AG04450 (cell line): ENCODE results near the gene N4BP2L2. TPM values are rescaled to one million over a fixed set of nuclear protein-coding genes. Genes with fewer than 3 reads are reported as not detected.
A peak's percentile ranks its signal among the peaks of the same experiment; 100 is the strongest.

Experiments used
- CTCF ChIA-PET: fragments of 300-600, 350-600 bp; formaldehyde crosslinking; extraction: SDS; loops from one replicate; lab custom pipeline; 2022; ENCODE audit warnings: antibody characterized with exemption, inconsistent platforms; lab: Charles Lee
- POLR2A ChIA-PET: fragments of 350-600 bp; formaldehyde crosslinking; extraction: SDS; loops from one replicate; lab custom pipeline; 2021; ENCODE audit warnings: antibody characterized with exemption, inconsistent platforms; lab: Yijun Ruan, JAX
- DNase-seq: peaks from one replicate; pipeline ENCODE4 v3.0.0-alpha.2; 2011; ENCODE audit warnings: low read depth, low spot score
- H3K27ac ChIP-seq: one replicate; pipeline ENCODE4 v1.5.1; 2012; ENCODE audit warnings: low read depth, low read length, control low read depth
- H3K27me3 ChIP-seq: one replicate; pipeline ENCODE4 v1.6.0; 2012; ENCODE audit warnings: low read length; ENCODE audit not compliant: control insufficient read depth, insufficient read depth
- H3K4me3 ChIP-seq: 2 replicates; pipeline ENCODE4 v1.5.1; 2011; ENCODE audit warnings: mild to moderate bottlenecking, low read depth, low read length, control low read depth
- H3K9me3 ChIP-seq: 2 replicates; pipeline ENCODE4 v1.5.1; 2012; ENCODE audit warnings: low read length; ENCODE audit not compliant: control insufficient read depth, insufficient read depth
- polyA plus RNA-seq: library from polyadenylated mRNA; depleted of rRNA; stranded (reverse); fragments of >200 nt; gene quantifications from 2 replicates; pipeline ENCODE4 v1.2.3, GENCODE V29; 2011
- TF ChIP-seq, protein P1 (sequence below): IDR thresholded peaks from 2 replicates; pipeline ENCODE4 v1.5.1; 2011; ENCODE audit warnings: low read depth, low read length, control low read depth, inconsistent platforms

Gene N4BP2L2
- polyA plus RNA-seq, 1 experiment: 74.5 TPM

DNA sequence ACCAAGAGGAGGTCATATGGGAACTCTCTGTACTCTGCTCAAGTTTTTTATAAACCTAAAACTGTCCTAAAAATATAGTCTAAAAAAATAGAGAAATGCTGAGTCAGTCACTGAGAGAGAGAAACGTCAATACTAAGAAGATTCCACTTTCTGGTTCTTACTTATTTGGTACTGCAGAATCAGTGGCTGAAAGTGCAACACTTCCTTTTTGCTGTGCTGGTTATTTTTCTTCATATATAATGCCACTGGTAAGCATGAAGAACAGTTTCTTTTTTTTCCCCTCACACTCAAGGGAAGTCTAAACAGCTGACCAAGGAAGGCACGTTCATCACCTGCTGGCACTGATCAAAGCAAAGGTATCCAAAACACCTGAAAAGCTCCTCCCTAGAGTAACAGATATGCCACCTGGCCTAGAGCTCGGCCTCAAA, 66.4 kb downstream of the N4BP2L2 start:
- POLR2A ChIA-PET: no interaction called here
- Histone ChIP-seq H3K9me3 (no peaks in the 10 kb centered on the region), H3K4me3 (no peak overlapping the region), H3K27ac (peak overlapping the region; percentile 48), H3K27me3 (no peaks in the 10 kb centered on the region)
- CTCF ChIA-PET: no interaction called here
- DNase-seq: no peak
- TF ChIP-seq, protein P1, sequence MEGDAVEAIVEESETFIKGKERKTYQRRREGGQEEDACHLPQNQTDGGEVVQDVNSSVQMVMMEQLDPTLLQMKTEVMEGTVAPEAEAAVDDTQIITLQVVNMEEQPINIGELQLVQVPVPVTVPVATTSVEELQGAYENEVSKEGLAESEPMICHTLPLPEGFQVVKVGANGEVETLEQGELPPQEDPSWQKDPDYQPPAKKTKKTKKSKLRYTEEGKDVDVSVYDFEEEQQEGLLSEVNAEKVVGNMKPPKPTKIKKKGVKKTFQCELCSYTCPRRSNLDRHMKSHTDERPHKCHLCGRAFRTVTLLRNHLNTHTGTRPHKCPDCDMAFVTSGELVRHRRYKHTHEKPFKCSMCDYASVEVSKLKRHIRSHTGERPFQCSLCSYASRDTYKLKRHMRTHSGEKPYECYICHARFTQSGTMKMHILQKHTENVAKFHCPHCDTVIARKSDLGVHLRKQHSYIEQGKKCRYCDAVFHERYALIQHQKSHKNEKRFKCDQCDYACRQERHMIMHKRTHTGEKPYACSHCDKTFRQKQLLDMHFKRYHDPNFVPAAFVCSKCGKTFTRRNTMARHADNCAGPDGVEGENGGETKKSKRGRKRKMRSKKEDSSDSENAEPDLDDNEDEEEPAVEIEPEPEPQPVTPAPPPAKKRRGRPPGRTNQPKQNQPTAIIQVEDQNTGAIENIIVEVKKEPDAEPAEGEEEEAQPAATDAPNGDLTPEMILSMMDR: no peak

DNA sequence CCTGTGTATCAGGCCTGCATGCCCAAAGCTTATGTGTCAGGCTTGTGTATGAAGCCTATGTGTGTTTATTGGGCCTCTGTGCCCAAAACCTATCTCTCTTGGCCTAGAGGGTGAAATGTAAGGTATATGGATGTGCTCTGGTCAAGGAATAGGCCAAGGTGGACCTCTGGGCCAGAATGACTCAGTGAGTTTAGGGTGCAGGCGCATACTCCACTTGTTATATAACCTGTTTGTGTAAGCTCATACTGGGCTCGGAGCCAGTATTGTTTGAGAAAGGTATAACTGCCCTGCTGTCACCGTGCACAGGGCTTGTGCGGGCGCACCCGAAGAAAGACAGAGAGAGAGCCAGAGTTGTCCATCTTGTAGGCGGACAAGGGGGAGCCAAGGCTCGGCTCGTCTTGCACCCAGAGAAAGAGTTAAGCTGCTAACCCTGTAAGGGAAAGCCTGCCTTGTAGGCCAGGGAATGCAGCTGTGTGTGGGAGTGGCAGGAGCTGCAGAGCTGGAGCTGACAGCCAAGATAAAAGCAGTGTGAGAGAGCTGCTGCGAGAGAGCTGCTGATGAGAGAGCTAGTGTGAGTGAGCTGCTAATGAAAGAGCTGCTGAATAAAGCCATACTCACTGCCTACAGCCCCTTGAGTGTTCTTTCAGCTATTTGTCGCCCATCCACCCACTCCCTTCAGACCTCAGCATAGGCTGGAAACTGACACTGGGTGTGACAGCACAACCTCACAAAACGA, 67.2 kb downstream of the N4BP2L2 start:
- ChIA-PET CTCF (interaction anchor here (0.9 kb wide), 1 partner anchor 20 kb away, joined by 3 read pairs; no protein-coding TSS in a partner anchor), POLR2A (no interaction called here)
- peak overlapping the region; percentile 52 for H3K27ac ChIP-seq
- no peaks in the 10 kb centered on the region for H3K27me3 ChIP-seq
- H3K9me3 ChIP-seq: no peaks in the 10 kb centered on the region
- H3K4me3 ChIP-seq: no peak overlapping the region
- peak; percentile 26 for DNase-seq
- TF ChIP-seq, protein P1: no peak

DNA sequence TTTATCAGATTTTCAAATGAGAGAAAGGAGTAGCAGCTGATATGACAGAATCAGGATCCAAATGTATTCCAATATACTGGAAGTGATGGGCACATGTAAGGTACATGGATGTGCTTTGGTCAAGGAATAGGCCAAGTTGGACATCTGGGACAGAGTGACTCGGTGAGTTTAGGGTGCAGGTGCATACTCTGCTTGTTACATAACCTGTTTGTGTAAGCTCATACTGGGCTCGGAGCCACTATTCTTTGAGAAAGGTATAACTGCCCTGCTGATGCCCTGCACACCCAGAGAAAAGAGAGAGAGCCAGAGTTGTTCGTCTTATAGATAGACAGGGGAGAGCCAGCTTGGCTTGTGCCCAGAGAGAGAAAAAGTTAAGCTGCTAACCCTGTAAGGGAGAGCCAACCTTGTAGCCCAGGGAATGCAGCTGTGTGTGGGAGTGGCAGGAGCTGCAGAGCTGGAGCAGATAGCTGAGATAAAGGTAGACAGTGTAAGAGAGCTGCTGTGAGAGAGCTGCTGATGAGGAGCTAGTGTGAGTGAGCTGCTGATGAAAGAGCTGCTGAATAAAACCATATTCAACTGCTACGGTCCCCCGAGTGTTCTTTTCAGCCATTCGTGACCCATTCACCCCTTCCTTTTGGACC, 70.0 kb downstream of the N4BP2L2 start:
- DNase-seq: no peak
- Histone ChIP-seq H3K27ac (no peak overlapping the region), H3K4me3 (no peak overlapping the region), H3K27me3 (no peaks in the 10 kb centered on the region), H3K9me3 (no peaks in the 10 kb centered on the region)
- ChIA-PET POLR2A (no interaction called here), CTCF (no interaction called here)
- TF ChIP-seq, protein P1: no peak

DNA sequence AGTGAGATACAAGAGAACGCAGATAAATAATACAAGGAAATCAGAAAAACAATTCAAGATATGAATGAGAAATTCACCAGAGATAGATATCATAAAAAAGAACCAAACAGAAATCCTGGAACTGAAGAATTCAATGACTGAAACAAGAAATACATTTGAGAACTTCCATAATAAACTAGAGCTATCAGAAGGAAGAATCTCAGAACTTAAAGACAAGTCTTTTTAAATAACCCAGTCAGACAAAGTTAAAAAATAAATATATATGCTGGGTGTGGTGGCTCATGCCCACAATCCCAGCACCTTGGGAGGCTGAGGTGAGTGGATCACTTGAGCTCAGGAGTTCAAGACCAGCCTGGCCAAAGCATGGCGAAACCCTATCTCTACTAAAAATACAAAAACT, 82.0 kb downstream of the N4BP2L2 start:
- no peak for DNase-seq
- Histone ChIP-seq H3K4me3 (no peak overlapping the region), H3K9me3 (peaks cover 13% of the 10 kb centered on the region), H3K27ac (no peak overlapping the region), H3K27me3 (no peaks in the 10 kb centered on the region)
- TF ChIP-seq, protein P1: no peak
- ChIA-PET CTCF (no interaction called here), POLR2A (no interaction called here)

DNA sequence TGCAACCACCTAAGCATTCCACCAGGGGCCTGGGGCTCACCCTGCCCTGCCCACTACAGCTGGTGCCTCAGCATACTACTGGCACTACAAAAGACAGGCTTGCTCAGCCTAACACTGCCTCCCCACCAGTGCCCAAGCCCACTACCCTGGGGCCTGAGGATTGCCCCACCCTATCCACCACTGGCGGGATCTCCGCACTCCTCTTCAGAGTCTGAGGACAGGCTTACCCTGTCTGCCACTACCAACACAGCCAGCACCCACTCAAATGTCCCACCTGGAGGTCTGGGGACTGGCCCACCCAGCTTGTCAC, 83.0 kb downstream of the N4BP2L2 start:
- peaks cover 16% of the 10 kb centered on the region for H3K9me3 ChIP-seq
- POLR2A ChIA-PET: no interaction called here
- CTCF ChIA-PET: no interaction called here
- no peak overlapping the region for H3K4me3 ChIP-seq
- no peak for DNase-seq
- TF ChIP-seq, protein P1: no peak
- no peak overlapping the region for H3K27ac ChIP-seq
- no peaks in the 10 kb centered on the region for H3K27me3 ChIP-seq
